ENCODE results near the gene NRG4.
"Not testable (repeated sequence)": the region's sequence is repeated elsewhere in the genome, so short reads cannot be mapped to it uniquely, and the experiment has no call there.

NRG4 gene

DNA sequence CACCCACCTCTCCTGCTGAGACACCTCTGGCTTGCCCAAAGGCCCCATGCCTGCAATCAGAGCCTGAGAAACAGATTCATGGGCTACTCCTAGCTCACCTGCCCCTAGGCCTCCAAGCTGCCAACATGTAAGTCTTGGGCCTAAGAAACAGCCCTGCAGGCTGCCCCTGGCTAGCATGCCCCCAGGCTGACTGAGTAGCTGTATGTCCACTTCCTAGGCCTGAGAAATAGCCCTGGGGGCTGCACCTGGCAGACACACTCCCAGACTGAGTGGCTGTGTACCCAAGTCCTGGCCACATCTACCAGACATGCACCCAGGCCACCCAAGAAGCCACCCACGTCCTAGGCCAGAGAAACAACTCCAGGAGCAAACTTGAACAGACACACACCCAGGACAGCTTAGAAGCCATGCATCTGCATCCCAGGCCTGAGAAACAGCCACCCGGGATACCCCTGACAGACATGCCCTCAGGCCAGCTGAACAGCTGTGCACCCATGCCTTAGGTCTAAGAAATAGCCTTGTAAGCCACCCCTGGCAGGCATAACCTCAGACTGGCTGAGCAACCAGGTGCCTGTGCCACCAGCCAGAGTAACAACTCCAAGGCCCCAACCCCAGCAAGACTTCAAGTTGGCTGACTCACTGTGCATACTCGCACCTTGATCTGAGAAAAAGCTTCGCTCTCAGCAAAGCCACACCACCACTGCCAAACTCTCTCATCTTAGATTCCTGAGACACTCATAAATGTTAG is 12.0 kb upstream of the NRG4 start:
- H3K4me3 ChIP-seq (ENCODE audit: low read length) = no peak overlapping the region
- no peak for TF ChIP-seq ZNF274 (IDR thresholded peaks at IDR 0.05; ENCODE audit: low read depth, low read length)

- H3K4me3 ChIP-seq (ENCODE audit: low read length) = not testable (repeated sequence)
Observed at GRCh38 chr15:76013470-76013869, 1.2 kb upstream of the NRG4 start.

GRCh38 chr15:76010613-76011012 is 1.6 kb downstream of the NRG4 start:
- no peak for TF ChIP-seq ZNF274 (IDR thresholded peaks at IDR 0.05; ENCODE audit: low read depth, low read length)
- H3K4me3 ChIP-seq (ENCODE audit: low read length) = no peak overlapping the region

DNA sequence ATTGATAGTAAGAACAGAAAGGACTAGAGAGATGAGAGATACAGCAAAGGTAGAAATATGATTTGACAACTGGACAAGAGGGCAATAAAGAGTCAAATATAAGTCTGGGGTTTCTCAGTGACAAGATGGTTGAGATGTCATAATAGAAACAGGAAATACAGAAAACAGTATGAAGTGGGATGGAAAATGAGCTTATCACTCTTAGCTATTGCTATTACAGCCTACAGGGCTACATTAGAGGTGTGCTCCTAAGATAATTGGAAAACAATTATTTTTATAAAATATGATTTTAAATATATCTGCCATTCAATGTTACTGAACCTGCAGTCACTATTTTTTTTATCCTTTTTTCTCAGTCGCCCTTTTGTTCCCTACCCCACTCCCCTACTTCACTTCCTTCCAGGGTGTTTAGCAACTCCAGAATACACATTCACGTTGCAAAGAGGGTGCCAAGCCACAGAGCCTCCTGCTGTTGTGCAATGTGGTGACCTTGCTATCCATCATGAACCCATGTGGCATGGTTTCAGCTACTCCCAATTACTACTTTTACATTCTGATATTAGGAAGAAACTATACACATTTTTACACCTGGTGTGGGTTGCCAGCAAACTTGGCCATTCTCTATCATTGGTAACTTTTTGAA is 6.0 kb downstream of the NRG4 start:
- TF ChIP-seq ZNF274 (IDR thresholded peaks at IDR 0.05; ENCODE audit: low read depth, low read length) = no peak
- no peak overlapping the region for H3K4me3 ChIP-seq (ENCODE audit: low read length)

- no peak overlapping the region for H3K4me3 ChIP-seq (ENCODE audit: low read length)
- no peak for TF ChIP-seq ZNF274 (IDR thresholded peaks at IDR 0.05; ENCODE audit: low read depth, low read length)
Observed at GRCh38 chr15:76003364-76003763, 8.9 kb downstream of the NRG4 start.

DNA sequence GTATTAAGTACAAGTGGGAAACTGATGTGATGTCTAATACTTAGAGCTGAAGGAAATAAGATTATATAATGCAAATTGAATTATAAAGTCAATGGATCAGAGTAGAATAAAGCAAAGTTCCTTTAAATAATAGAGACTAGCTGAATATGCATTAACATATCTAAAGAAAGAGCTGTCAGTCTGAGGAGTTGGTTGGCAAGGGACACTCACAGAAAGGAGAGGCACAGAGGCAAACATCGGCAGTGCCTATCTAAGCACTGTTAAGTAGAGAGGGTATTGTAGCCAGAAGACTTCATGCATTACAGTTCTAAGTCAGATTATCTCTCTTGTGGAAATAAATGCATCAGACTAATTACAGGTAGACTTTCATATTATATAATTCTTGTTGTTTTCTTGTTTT is 16.6 kb downstream of the NRG4 start:
- no peak for TF ChIP-seq ZNF274 (IDR thresholded peaks at IDR 0.05; ENCODE audit: low read depth, low read length)
- H3K4me3 ChIP-seq (ENCODE audit: low read length) = no peak overlapping the region

GRCh38 chr15:75994220-75994619 is 18.0 kb downstream of the NRG4 start:
- no peak for TF ChIP-seq ZNF274 (IDR thresholded peaks at IDR 0.05; ENCODE audit: low read depth, low read length)
- no peak overlapping the region for H3K4me3 ChIP-seq (ENCODE audit: low read length)

GRCh38 chr15:75992897-75993296 is 19.3 kb downstream of the NRG4 start:
- TF ChIP-seq ZNF274 (IDR thresholded peaks at IDR 0.05; ENCODE audit: low read depth, low read length) = no peak

GRCh38 chr15:75989875-75990274 is 22.3 kb downstream of the NRG4 start:
- no peak for TF ChIP-seq ZNF274 (IDR thresholded peaks at IDR 0.05; ENCODE audit: low read depth, low read length)
- H3K4me3 ChIP-seq (ENCODE audit: low read length) = no peak overlapping the region

More at GRCh38 chr15:75992897-75993296, 19.3 kb downstream of the NRG4 start:
- H3K4me3 ChIP-seq (ENCODE audit: low read length) = no peak overlapping the region

DNA sequence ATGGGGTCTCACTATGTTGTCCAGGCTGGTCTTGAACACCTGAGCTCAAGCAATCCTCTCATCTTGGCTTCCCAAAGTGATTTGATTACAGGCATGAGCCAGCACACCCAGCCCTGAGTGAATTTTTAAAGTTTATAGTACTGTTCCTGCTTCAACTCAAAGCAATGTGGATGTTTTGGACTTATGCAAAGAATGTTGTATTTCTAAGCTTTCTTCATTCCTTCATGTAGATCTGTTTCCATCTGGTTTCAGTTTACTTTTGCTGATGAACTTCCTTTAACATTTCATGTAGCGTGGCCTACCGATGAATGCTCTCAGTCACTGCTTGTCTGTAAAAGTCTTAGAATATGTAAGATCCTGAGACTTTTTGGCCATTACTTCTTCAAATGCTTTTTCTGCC is 23.2 kb downstream of the NRG4 start:
- H3K4me3 ChIP-seq (ENCODE audit: low read length) = no peak overlapping the region
- TF ChIP-seq ZNF274 (IDR thresholded peaks at IDR 0.05; ENCODE audit: low read depth, low read length) = no peak

GRCh38 chr15:75985971-75986370 is 26.3 kb downstream of the NRG4 start:
- TF ChIP-seq ZNF274 (IDR thresholded peaks at IDR 0.05; ENCODE audit: low read depth, low read length) = no peak
- no peak overlapping the region for H3K4me3 ChIP-seq (ENCODE audit: low read length)

DNA sequence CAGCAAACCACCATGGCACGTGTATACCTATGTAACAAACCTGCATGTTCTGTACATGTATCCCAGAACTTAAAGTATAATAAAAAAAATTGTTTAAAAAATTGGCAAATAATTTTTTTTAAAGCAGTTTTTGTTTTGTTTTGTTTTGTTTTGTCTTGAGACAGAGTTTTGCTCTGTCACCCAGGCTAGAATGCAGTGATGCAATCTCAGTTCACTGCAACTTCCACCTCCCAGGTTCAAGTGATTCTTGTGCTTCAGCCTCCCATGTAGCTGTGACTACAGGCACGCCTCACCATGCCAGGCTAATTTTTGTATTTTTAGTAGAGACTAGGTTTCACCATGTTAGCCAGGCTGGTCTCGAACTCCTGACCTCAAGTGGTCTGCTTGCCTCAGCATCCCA is 27.5 kb downstream of the NRG4 start:
- H3K4me3 ChIP-seq (ENCODE audit: low read length) = not testable (repeated sequence)

DNA sequence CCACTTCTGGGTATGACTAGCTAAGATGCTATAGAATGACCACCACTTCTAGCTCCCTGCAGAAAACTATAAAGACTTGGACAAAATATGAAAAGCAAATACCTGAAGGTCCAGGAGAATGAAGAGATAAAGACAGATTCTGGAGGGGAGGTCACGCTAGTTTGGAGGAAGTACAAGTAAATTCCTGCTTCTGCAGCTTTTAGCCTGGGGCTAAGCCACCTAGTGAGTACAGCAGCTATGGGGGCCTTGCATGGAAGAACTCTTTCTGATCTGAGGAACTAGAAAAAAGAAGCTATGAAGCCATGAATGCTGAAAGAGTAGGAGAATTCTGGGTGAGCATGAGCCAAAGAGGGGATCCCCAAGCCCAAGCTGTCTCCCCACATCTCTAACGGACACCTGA is 29.8 kb downstream of the NRG4 start:
- no peak overlapping the region for H3K4me3 ChIP-seq (ENCODE audit: low read length)
- no peak for TF ChIP-seq ZNF274 (IDR thresholded peaks at IDR 0.05; ENCODE audit: low read depth, low read length)

DNA sequence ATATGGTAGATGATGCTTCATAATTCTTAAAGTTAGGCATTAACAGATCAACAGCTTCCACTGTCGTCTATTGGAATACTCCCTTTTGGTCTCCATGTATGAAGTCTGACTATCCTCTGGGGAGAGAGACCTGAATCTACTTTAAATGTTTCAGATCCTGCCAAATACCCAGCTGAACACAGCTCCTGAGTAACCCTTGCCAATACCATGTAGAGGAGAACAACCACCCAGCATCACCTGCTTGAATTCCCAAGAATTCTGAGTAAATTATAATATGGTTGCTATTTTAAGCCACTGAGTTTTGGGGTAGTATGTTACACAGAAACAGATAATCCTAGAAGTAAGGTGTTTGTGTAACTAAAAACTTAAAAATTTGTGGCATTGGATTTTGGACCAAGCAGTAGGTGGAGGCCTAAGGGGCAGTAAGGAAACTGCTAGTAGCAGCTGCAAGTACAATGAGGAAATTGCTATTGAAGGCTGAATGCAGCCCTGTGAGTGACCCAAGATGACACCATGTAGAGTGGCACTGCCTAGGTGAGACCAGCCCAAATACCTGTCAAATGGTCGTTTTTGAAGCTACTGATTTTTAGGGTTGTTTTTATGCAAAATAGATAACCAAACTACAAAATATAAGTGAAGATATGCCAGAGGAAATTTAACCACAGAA is 30.9 kb downstream of the NRG4 start:
- no peak for TF ChIP-seq ZNF274 (IDR thresholded peaks at IDR 0.05; ENCODE audit: low read depth, low read length)
- H3K4me3 ChIP-seq (ENCODE audit: low read length) = no peak overlapping the region

DNA sequence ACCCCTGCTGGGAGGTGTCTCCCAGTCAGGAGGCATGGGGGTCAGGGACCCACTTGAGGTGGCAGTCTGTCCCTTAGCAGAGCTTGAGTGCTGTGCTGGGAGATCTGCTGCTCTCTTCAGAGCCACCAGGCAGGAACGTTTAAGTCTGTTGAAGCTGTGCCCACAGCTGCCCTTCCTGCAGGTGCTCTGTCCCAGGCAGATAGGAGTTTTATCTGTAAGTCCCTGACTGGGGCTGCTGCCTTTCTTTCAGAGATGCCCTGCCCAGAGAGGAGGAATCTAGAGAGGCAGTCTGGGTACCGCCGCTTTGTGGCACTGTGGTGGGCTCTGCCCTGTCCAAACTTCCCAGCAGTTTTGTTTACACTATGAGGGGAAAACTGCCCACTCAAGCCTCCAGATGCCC is 35.5 kb downstream of the NRG4 start:
- H3K4me3 ChIP-seq (ENCODE audit: low read length) = not testable (repeated sequence)

Measured in GM08714 (cell line).